SK-N-MC (cell line): ENCODE data around the gene RRAGD.

Experiments
- DNase-seq: peaks from one replicate; pipeline ENCODE4 v3.0.0-alpha.2; 2011; ENCODE audit warnings: low read depth, low spot score
- H3K27ac ChIP-seq: fragments of 200-600 bp; sonication (generic); 2 replicates; pipeline ENCODE4 v1.5.1; 2016; ENCODE audit warnings: mixed run types
- H3K36me3 ChIP-seq: fragments of 200-600 bp; sonication (generic); 2 replicates; pipeline ENCODE4 v1.6.1; 2017; ENCODE audit warnings: antibody characterized with exemption, low read length, mixed read lengths; ENCODE audit not compliant: insufficient read depth
- H3K4me3 ChIP-seq: fragments of 200-600 bp; sonication (generic); 2 replicates; pipeline ENCODE4 v1.5.1; 2016
- H3K9ac ChIP-seq: fragments of 200-600 bp; sonication (generic); 2 replicates; pipeline ENCODE4 v1.8.0; 2017; ENCODE audit warnings: mixed run types, mixed read lengths; ENCODE audit not compliant: insufficient read length
- H3K9me3 ChIP-seq: fragments of 200-600 bp; sonication (generic); 2 replicates; pipeline ENCODE4 v1.6.1; 2017; ENCODE audit warnings: low read depth, mild to moderate bottlenecking, antibody characterized with exemption, low read length, moderate library complexity, mixed read lengths
- EZH2 ChIP-seq: fragments of 200-600 bp; sonication (generic); IDR thresholded peaks from one replicate; pipeline ENCODE4 v1.6.1; 2017; ENCODE audit warnings: antibody characterized with exemption
- FOXP2 ChIP-seq: optimal IDR thresholded peaks from 2 replicates; pipeline ENCODE3; 2011; ENCODE audit warnings: mild to moderate bottlenecking, moderate library complexity; ENCODE audit not compliant: insufficient read depth; ENCODE audit errors: extremely low read length, control extremely low read depth
- POLR2AphosphoS5 ChIP-seq: IDR thresholded peaks from 2 replicates; pipeline ENCODE4 v1.6.1; 2012; ENCODE audit warnings: mild to moderate bottlenecking, low read depth, low read length, borderline replicate concordance

Gene RRAGD

GRCh38 chr6:89440200-89440599, 28.1 kb upstream of the RRAGD start:
- Histone ChIP-seq H3K9ac (no peak overlapping the region), H3K9me3 (no peaks in the 10 kb centered on the region), H3K36me3 (no peaks in the 10 kb centered on the region), H3K4me3 (no peak overlapping the region), H3K27ac (no peak overlapping the region)
- no peak for DNase-seq
- no peak for TF ChIP-seq POLR2AphosphoS5
- TF ChIP-seq EZH2, result no peak
- no peak for TF ChIP-seq FOXP2

- TF ChIP-seq FOXP2 (no peak), POLR2AphosphoS5 (no peak), EZH2 (no peak)
- DNase-seq, result no peak
- H3K9ac ChIP-seq, result no peak overlapping the region
- no peaks in the 10 kb centered on the region for H3K9me3 ChIP-seq
- H3K4me3 ChIP-seq, result no peak overlapping the region
- peak overlapping the region; percentile 31; the same call in 1 of the 2 replicates for H3K27ac ChIP-seq
- no peaks in the 10 kb centered on the region for H3K36me3 ChIP-seq
Observed at GRCh38 chr6:89439014-89439413, 26.9 kb upstream of the RRAGD start.

GRCh38 chr6:89438248-89438647, 26.2 kb upstream of the RRAGD start:
- Histone ChIP-seq H3K9ac (no peak overlapping the region), H3K9me3 (no peaks in the 10 kb centered on the region), H3K4me3 (no peak overlapping the region), H3K27ac (no peak overlapping the region), H3K36me3 (no peaks in the 10 kb centered on the region)
- TF ChIP-seq EZH2 (no peak), FOXP2 (no peak), POLR2AphosphoS5 (no peak)
- no peak for DNase-seq

- Histone ChIP-seq H3K9ac (peak overlapping the region; percentile 50), H3K36me3 (no peaks in the 10 kb centered on the region), H3K27ac (peak overlapping the region; percentile 98), H3K4me3 (peak overlapping the region; percentile 70), H3K9me3 (no peaks in the 10 kb centered on the region)
- DNase-seq, result peak; percentile 48
- TF ChIP-seq FOXP2, result no peak
- TF ChIP-seq POLR2AphosphoS5, result 0 out of 2 replicates have a peak, but pooled peaks have one; percentile 21
Observed at GRCh38 chr6:89436226-89436625, 24.2 kb upstream of the RRAGD start.

GRCh38 chr6:89434954-89435353, 22.9 kb upstream of the RRAGD start:
- no peak for TF ChIP-seq POLR2AphosphoS5
- TF ChIP-seq FOXP2, result no peak
- no peak for TF ChIP-seq EZH2
- no peaks in the 10 kb centered on the region for H3K36me3 ChIP-seq
- H3K27ac ChIP-seq, result peak overlapping the region; percentile 98
- no peak overlapping the region for H3K9ac ChIP-seq
- DNase-seq, result no peak
- H3K9me3 ChIP-seq, result no peaks in the 10 kb centered on the region
- no peak overlapping the region; the same call in 1 of the 2 replicates for H3K4me3 ChIP-seq

- H3K9me3 ChIP-seq, result no peaks in the 10 kb centered on the region
- H3K36me3 ChIP-seq, result no peaks in the 10 kb centered on the region
- DNase-seq, result no peak
- H3K4me3 ChIP-seq, result no peak overlapping the region
- no peak overlapping the region for H3K27ac ChIP-seq
- TF ChIP-seq EZH2 (no peak), FOXP2 (no peak), POLR2AphosphoS5 (no peak)
- no peak overlapping the region for H3K9ac ChIP-seq
Observed at GRCh38 chr6:89434150-89434499, 22.1 kb upstream of the RRAGD start.

GRCh38 chr6:89433252-89434149, 21.4 kb upstream of the RRAGD start:
- peak overlapping the region; percentile 60 for H3K4me3 ChIP-seq
- no peak overlapping the region for H3K27ac ChIP-seq
- no peak for DNase-seq
- H3K9ac ChIP-seq, result no peak overlapping the region
- H3K9me3 ChIP-seq, result no peaks in the 10 kb centered on the region
- H3K36me3 ChIP-seq, result no peaks in the 10 kb centered on the region
- no peak for TF ChIP-seq EZH2
- TF ChIP-seq FOXP2, result no peak
- TF ChIP-seq POLR2AphosphoS5, result no peak

- Histone ChIP-seq H3K9me3 (no peaks in the 10 kb centered on the region), H3K9ac (no peak within 1 kb of the TSS), H3K4me3 (peak within 1 kb of the TSS; percentile 60), H3K36me3 (no peaks in the 10 kb centered on the region), H3K27ac (no peak within 1 kb of the TSS)
- TF ChIP-seq POLR2AphosphoS5 (no peak), FOXP2 (no peak), EZH2 (no peak)
- DNase-seq, result no peak
Observed at GRCh38 chr6:89432875-89433251, 20.8 kb upstream of the RRAGD start, which contains the start of gene ANKRD6. ANKRD6 (plus strand) TSS chr6:89433152; CDS start chr6:89566977, 133,825 bp downstream.
